K562 (cell line): ENCODE data around the gene CSMD2. TPM values are rescaled to one million over a fixed set of nuclear protein-coding genes. Genes with fewer than 3 reads are reported as not detected.

Experiments
- BDP1 ChIP-seq: IDR thresholded peaks from 3 replicates; pipeline ENCODE4 v1.6.1; 2011; ENCODE audit not compliant: insufficient read length, insufficient read depth
- CBX3 ChIP-seq, 2 experiments: IDR thresholded peaks; 1 replicate in 1 of 2; 2 replicates in 1 of 2; pipeline ENCODE4 v1.6.1; 2012; ENCODE audit warnings: inconsistent platforms in 2 of 2, low read length in 2 of 2, borderline replicate concordance in 1 of 2, control low read depth in 1 of 2
- CTBP1 ChIP-seq: fragments of 450-650 bp; IDR thresholded peaks from 2 replicates; pipeline ENCODE4 v1.6.1; 2016; ENCODE audit warnings: borderline replicate concordance
- GTF2E2 ChIP-seq: fragments of 200-800 bp; sonication (Bioruptor generic); IDR thresholded peaks from 2 replicates; pipeline ENCODE4 v1.6.1; 2016; ENCODE audit warnings: missing genetic modification characterization, missing compliant biosample characterization
- ILF3 ChIP-seq: fragments of 450-650 bp; IDR thresholded peaks from 2 replicates; pipeline ENCODE4 v1.6.1; 2018; ENCODE audit warnings: antibody characterized with exemption, mild to moderate bottlenecking, moderate library complexity, borderline replicate concordance
- MAFF ChIP-seq: IDR thresholded peaks from 2 replicates; pipeline ENCODE4 v1.6.1; 2012; ENCODE audit warnings: low read length, improper control_type of control experiment
- PTTG1 ChIP-seq: fragments of 450-650 bp; IDR thresholded peaks from 2 replicates; pipeline ENCODE4 v1.6.1; 2016; ENCODE audit warnings: low read depth, mild to moderate bottlenecking, missing genetic modification characterization, missing compliant biosample characterization
- RBM14 ChIP-seq: fragments of 200-400 bp; formaldehyde crosslinking; IDR thresholded peaks from 2 replicates; pipeline ENCODE4 v1.6.1; 2018; ENCODE audit warnings: low read depth, mild to moderate bottlenecking, low read length, moderate library complexity, borderline replicate concordance; ENCODE audit not compliant: insufficient read depth
- SMC3 ChIP-seq: conservative IDR thresholded peaks from 2 replicates; pipeline ENCODE4 v1.6.1; 2011; ENCODE audit warnings: low read depth, low read length, improper control_type of control experiment; ENCODE audit not compliant: insufficient read depth
- SRF ChIP-seq, 2 experiments: fragments of 250-450, 450-650 bp in 1 of 2; sonication (Bioruptor Pico) in 1 of 2; sonication (generic) in 1 of 2; formaldehyde crosslinking; IDR thresholded peaks; 2 replicates each; pipeline versions ENCODE4 v1.5.0 to v1.5.1; 2020 to 2022; ENCODE audit warnings: mild to moderate bottlenecking in 1 of 2, missing genetic modification reagents in 1 of 2
- SRSF1 ChIP-seq: fragments of 200-400 bp; formaldehyde crosslinking; IDR thresholded peaks from 2 replicates; pipeline ENCODE4 v1.6.1; 2017; ENCODE audit warnings: mild to moderate bottlenecking, low read depth, low read length, moderate library complexity
- WHSC1 ChIP-seq: IDR thresholded peaks from one replicate; pipeline ENCODE4 v1.6.1; 2012; ENCODE audit warnings: low read length, control low read depth, inconsistent platforms
- ZC3H8 ChIP-seq: fragments of 450-650 bp; IDR thresholded peaks from 2 replicates; pipeline ENCODE4 v1.6.1; 2017
- ZNF124 ChIP-seq: sonication (generic); formaldehyde crosslinking; IDR thresholded peaks from 2 replicates; pipeline ENCODE4 v1.8.1; 2022; ENCODE audit warnings: missing genetic modification reagents
- ZNF583 ChIP-seq: fragments of 250-450 bp; sonication (Bioruptor Pico); IDR thresholded peaks from 2 replicates; pipeline ENCODE4 v1.4.0; 2020
- polyA plus RNA-seq, 8 experiments: library from polyadenylated mRNA; depleted of rRNA in 4 of 8; stranded (reverse) in 5 of 8; unstranded in 3 of 8; fragments of >200 nt; fragmentation: Nextera tagmentation in 2 of 8; fragmentation: Illumina TruSeq in 1 of 8; extraction: Ambion mirVana in 2 of 8; extraction: Trizol in 1 of 8; gene quantifications; 2 replicates each; pipeline versions ENCODE4 v1.2.1 to v1.2.3, GENCODE V29; 2011 to 2014; ENCODE audit warnings: inconsistent platforms in 1 of 8, missing spikeins in 1 of 8
- total RNA-seq, 7 experiments: library from RNA; depleted of rRNA in 6 of 7; stranded (reverse); fragments of >200 nt in 6 of 7; fragmentation: Illumina TruSeq in 2 of 7; extraction: Trizol in 2 of 7; gene quantifications; 2 replicates each; pipeline versions ENCODE4 v1.2.1 to v1.2.3, GENCODE V29; 2011 to 2021; ENCODE audit warnings: low replicate concordance in 1 of 7
- TF ChIP-seq, protein P1 (sequence below): fragments of 450-650 bp; conservative IDR thresholded peaks from 2 replicates; pipeline ENCODE4 v1.6.1; 2016; ENCODE audit warnings: missing genetic modification characterization, low read depth, mild to moderate bottlenecking, missing compliant biosample characterization, moderate library complexity
- TF ChIP-seq, protein P2 (sequence below): fragments of 450-650 bp; IDR thresholded peaks from 2 replicates; pipeline ENCODE4 v1.6.1; 2016; ENCODE audit warnings: mild to moderate bottlenecking
- TF ChIP-seq, protein P3 (sequence below), 2 experiments: fragments of 450-650 bp in 1 of 2; sonication (generic) in 1 of 2; formaldehyde crosslinking in 1 of 2; IDR thresholded peaks in 1 of 2; conservative IDR thresholded peaks in 1 of 2; 2 replicates each; pipeline versions ENCODE4 v1.6.1 to v1.8.1; 2016 to 2023; ENCODE audit warnings: mild to moderate bottlenecking in 2 of 2, moderate library complexity in 2 of 2, inconsistent platforms in 1 of 2, missing genetic modification reagents in 1 of 2
- TF ChIP-seq, protein P4 (sequence below): fragments of 200-400 bp; formaldehyde crosslinking; IDR thresholded peaks from 2 replicates; pipeline ENCODE4 v1.6.1; 2017; ENCODE audit warnings: mild to moderate bottlenecking, low read depth, low read length, moderate library complexity

CSMD2 gene
- total and polyA plus RNA-seq, 9 of the 15 experiments (the other 6 are each of a cell fraction or from before 2014, with no cell fraction given): not detected

DNA sequence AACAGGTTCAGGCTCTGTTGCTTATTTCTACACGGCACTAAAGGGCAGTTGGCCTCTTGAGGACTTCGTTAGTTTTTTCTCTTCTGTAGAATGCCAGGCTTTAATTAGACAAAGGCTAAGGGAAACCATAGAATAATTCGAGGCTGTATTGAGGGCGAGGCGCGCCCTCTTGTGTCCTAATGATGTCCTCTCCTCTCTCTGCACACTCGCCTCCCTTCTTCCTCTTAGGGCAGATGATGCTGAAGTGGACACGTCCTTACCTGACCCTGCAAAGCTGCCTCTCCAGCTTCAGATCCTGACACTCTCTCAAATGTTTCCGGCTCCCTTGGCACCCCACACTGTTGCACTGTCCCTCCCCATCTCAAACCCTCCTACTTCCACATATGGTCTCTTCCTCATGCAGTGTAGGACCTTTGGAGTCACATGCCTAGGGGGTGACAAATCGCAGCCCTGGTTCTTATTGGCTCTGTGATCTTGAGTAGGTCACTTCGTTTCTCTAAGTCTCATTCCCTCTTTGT, 694.5 kb downstream of the CSMD2 start (continued):
- TF ChIP-seq, protein P1, sequence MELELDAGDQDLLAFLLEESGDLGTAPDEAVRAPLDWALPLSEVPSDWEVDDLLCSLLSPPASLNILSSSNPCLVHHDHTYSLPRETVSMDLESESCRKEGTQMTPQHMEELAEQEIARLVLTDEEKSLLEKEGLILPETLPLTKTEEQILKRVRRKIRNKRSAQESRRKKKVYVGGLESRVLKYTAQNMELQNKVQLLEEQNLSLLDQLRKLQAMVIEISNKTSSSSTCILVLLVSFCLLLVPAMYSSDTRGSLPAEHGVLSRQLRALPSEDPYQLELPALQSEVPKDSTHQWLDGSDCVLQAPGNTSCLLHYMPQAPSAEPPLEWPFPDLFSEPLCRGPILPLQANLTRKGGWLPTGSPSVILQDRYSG (tag): no peak
- TF ChIP-seq ZC3H8 (no peak), GTF2E2 (tag) (no peak), BDP1 (no peak), WHSC1 (no peak), ZNF583 (no peak), SRSF1 (no peak), PTTG1 (tag) (no peak), SMC3 (peak; percentile 70), ZNF124 (CRISPR knock-in tag) (no peak), ILF3 (no peak), CBX3 (IDR thresholded peaks at IDR 0.05; ENCODE audit: borderline replicate concordance in 1 of 2, low read length in 2 of 2) (no peak), RBM14 (no peak), CTBP1 (peak; percentile 78; the same call in 1 of the 2 replicates), SRF (CRISPR knock-in tag; IDR thresholded peaks at IDR 0.05) (no peak), MAFF (no peak)
- TF ChIP-seq, protein P2, sequence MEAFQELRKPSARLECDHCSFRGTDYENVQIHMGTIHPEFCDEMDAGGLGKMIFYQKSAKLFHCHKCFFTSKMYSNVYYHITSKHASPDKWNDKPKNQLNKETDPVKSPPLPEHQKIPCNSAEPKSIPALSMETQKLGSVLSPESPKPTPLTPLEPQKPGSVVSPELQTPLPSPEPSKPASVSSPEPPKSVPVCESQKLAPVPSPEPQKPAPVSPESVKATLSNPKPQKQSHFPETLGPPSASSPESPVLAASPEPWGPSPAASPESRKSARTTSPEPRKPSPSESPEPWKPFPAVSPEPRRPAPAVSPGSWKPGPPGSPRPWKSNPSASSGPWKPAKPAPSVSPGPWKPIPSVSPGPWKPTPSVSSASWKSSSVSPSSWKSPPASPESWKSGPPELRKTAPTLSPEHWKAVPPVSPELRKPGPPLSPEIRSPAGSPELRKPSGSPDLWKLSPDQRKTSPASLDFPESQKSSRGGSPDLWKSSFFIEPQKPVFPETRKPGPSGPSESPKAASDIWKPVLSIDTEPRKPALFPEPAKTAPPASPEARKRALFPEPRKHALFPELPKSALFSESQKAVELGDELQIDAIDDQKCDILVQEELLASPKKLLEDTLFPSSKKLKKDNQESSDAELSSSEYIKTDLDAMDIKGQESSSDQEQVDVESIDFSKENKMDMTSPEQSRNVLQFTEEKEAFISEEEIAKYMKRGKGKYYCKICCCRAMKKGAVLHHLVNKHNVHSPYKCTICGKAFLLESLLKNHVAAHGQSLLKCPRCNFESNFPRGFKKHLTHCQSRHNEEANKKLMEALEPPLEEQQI: no peak
- TF ChIP-seq, protein P3, sequence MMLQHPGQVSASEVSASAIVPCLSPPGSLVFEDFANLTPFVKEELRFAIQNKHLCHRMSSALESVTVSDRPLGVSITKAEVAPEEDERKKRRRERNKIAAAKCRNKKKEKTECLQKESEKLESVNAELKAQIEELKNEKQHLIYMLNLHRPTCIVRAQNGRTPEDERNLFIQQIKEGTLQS (IDR thresholded peaks at IDR 0.05): no peak
- TF ChIP-seq, protein P3 (CRISPR knock-in tag; conservative IDR thresholded peaks at IDR 0.05): no peak
- TF ChIP-seq, protein P4, sequence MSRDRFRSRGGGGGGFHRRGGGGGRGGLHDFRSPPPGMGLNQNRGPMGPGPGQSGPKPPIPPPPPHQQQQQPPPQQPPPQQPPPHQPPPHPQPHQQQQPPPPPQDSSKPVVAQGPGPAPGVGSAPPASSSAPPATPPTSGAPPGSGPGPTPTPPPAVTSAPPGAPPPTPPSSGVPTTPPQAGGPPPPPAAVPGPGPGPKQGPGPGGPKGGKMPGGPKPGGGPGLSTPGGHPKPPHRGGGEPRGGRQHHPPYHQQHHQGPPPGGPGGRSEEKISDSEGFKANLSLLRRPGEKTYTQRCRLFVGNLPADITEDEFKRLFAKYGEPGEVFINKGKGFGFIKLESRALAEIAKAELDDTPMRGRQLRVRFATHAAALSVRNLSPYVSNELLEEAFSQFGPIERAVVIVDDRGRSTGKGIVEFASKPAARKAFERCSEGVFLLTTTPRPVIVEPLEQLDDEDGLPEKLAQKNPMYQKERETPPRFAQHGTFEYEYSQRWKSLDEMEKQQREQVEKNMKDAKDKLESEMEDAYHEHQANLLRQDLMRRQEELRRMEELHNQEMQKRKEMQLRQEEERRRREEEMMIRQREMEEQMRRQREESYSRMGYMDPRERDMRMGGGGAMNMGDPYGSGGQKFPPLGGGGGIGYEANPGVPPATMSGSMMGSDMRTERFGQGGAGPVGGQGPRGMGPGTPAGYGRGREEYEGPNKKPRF: no peak
